ENCODE data around the gene SLC43A2.

DNA sequence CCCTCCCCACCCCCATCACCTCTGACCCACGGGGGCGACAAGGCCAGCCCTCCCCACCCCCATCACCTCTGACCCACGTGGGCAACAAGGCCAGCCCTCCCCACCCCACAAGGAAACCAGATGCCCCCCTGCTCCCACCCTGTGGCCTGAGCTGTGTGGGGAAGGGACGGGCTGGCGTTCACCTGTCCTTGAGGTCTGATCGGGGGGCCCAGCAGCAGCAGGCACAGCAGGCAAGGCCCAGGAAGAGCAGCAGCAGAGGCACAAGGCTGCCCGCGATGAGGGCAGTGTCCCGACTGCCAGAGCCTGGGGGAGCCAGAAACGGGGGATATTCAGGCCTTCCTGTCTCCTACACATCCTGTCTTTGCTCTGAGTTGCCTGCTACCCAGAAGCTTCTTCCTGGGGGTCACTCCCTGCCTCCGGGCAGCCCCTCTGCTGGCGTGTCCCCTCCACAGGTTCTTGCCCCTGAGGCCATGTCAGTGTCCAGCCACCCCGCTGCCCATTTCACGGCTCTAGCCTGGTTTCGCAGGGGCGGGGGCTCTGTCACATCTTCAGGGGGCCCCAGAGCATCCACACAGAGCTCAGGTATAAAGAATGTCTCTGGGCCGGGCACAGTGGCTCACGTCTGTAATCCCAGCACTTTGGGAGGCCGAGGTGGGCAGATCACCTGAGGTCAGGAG, 10.1 kb upstream of the SLC43A2 start:
- TF ChIP-seq CTCF (optimal IDR thresholded peaks at IDR 0.05 in 1 of 3, IDR thresholded peaks at IDR 0.05 in 1 of 3, conservative IDR thresholded peaks at IDR 0.05 in 1 of 3; ENCODE audit: extremely low read depth in 1 of 3, insufficient read depth in 2 of 3, low read length in 3 of 3) (no peak), EZH2 (IDR thresholded peaks at IDR 0.05; ENCODE audit: low read length) (no peak)
